Peyer's patch (tissue), 4 donors: ENCODE measurements around the gene OR52B6.

Experiments used
- CTCF ChIP-seq, 6 experiments: fragments of 450-650 bp in 4 of 6; fragments of 200-600 bp in 2 of 6; sonication (generic) in 1 of 6; IDR thresholded peaks; one replicate each; pipeline ENCODE4 v1.5.1; 2017 to 2019; ENCODE audit warnings: antibody characterized with exemption in 6 of 6, mild to moderate bottlenecking in 3 of 6, moderate library complexity in 1 of 6
- POLR2A ChIP-seq, 2 donors: fragments of 450-650 bp; IDR thresholded peaks; one replicate each; pipeline ENCODE4 v1.5.1; 2017; ENCODE audit warnings: antibody characterized with exemption in 2 of 2, mild to moderate bottlenecking in 2 of 2, moderate library complexity in 2 of 2

GRCh38 chr11:5581014-5581413 lies 337 bp downstream of the OR52B6 start:
- TF ChIP-seq CTCF (IDR thresholded peaks at IDR 0.05) (no peak), POLR2A (IDR thresholded peaks at IDR 0.05) (no peak)
